ENCODE measurements around the gene BCO1.
A peak's percentile ranks its signal among the peaks of the same experiment; 100 is the strongest.

BCO1 gene

GRCh38 chr16:81276323-81276722, 37.8 kb downstream of the BCO1 start:
- no peak for DNase-seq

GRCh38 chr16:81277541-81278080, 39.1 kb downstream of the BCO1 start:
- DNase-seq: no peak

- DNase-seq: no peak
These were observed 40.0 kb downstream of the BCO1 start for GRCh38 chr16:81278526-81278925.

- DNase-seq: no peak
These were observed 40.9 kb downstream of the BCO1 start for GRCh38 chr16:81279392-81279791.

GRCh38 chr16:81280393-81280792, 41.9 kb downstream of the BCO1 start:
- DNase-seq: no peak

GRCh38 chr16:81283044-81283443, 44.6 kb downstream of the BCO1 start:
- no peak for DNase-seq

- no peak for DNase-seq
These were observed 46.6 kb downstream of the BCO1 start for GRCh38 chr16:81284995-81285600.

DNA sequence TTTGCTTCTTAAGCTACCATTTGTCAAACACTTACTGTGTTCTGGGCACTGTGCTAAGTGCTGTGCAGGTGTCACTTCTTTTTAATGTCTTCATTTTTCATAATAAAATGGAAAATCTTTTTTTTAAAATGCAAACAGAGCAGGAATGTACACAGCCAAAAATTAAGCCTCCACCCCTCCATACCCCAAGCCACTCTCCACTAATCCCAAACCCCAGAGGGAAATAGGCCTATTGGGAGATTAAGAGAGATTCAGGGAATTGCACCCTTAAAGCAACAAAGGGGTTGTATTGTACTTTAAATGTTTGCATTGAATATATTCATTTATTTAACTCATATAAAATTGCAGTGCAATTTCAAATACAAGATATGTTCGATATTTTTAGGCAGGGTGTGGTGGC, 47.7 kb downstream of the BCO1 start:
- no peak for DNase-seq

DNA sequence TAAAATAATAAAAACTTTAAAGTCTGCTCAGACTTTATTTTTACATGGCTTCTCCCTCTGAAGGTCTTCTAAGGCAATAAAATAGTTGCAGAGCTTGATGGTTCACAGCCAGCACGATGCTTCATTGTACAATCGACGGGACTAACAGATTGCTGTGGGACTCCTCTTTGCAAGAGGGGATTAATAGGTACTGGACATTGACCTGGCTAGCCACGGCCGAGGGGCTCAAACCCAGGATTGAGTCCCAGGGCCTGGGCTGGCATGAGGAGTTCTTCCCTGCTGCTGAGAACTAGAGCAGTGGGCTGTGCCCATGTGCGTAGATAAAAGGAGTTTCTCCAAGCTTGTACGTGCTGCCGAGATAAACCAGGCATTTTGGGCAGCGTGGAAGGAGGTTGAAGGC, 52.6 kb downstream of the BCO1 start:
- DNase-seq: no peak

- no peak for DNase-seq
These were observed 54.4 kb downstream of the BCO1 start for GRCh38 chr16:81292936-81293335.

DNA sequence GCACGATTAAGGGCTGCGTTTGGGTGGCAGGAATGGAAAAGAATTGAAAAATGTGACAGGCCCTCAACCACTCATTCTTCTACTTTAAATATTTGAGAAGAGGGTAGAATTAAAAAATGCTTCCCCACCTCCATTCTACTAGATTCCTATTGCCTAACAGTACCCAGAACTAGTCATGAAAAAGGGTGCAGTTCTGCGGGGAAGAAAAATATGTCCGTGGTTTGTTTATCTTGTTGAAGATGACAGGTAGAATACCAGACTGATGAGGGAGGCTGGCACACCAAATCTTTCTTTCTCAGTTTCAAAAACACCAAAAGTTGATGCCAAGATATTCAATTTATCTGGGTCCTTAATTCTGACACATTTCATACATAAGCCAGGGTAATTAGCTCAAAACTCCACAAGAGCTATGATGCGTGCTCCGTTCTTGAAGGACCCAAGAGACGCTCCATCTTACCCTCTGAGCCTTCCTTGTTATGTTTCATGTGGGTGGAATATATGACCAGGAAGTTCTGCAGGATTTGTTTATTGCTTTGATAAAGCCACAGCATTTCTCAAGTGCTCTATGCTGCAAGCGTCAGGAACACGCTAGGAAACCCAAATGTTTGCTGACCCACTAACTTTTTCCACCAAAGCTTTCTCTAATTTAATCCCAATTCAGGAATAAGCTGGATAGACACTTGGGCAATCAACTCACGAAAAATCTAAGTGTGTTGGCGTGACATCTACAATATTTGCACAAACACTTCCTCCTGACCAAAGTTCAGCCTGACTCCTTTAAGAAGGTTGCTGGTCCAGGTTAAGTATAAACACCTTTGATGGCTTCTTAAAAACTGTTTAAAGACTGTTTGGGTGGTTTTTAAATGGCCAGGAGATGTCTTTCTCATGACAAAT, 55.7 kb downstream of the BCO1 start:
- no peak for DNase-seq

GRCh38 chr16:81296631-81297030, 58.1 kb downstream of the BCO1 start:
- DNase-seq: no peak

DNA sequence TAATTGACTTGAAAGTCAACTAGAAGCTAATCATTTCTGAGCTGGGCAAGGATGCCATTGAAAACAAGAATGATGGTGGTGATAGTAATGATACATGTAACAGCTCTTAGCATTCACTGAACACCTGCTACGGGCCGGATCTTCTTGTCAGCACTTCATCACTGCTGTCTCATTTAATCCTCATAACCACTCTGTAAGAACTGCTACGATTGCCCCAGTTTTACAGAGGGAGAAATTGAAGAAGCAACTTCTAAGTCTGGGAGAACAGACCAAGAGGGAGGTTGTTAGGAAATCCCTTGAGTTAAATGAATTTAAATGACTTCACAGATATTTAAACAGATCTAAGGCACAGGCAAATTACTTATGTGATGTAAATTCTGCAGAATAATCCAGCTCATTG, 69.3 kb downstream of the BCO1 start:
- no peak for DNase-seq

GRCh38 chr16:81310045-81310644, 71.7 kb downstream of the BCO1 start:
- no peak for DNase-seq

- DNase-seq: no peak
These were observed 73.3 kb downstream of the BCO1 start for GRCh38 chr16:81311762-81312161.

DNA sequence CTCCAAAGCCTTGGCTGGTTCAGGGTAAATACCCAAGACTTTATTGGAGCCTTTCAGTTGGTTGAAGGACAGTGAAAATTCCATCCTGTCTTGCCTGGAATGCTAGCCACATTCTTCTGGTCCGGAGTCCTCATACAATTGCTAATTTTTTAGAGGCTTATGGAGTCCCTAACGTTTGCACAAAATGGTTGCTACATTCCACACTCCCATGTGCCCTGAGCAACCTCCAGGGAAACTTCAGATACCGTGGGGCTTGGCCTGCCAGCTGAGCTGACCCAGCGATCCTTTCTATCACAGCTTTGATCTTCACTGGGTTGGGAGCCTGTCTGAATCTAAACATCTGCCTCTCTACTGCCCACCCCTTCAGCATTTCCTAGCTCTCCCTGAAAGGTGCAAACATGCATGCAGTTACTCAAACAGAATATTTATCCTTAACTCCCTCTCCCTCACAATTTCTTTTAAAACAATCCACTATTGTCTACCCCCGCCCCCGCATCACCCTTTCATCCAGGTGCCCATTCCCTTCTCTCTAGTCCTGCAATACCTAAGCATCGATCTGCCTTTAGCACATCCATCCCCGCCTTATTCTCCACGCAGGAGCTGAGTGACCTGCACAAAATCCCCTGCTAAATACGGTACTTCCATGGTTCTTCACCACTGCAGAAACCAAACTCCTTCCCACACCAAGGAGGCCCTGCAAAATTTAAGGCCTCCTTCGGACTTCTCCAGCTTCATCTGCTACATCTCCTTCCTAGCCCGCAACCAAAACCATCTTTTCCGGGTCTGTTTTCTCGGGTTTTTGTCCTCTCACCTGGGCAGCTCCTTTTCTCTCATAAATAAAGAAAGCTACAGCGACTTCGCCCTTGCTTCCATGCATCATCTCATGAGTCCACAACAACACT, 75.5 kb downstream of the BCO1 start:
- DNase-seq: no peak

GRCh38 chr16:81314603-81315270, 76.2 kb downstream of the BCO1 start, which contains the start of gene GAN:
TSS of gene GAN (plus strand) at chr16:81314962. CDS start at chr16:81315114, 152 bp downstream.
- DNase-seq: peak; percentile 94

DNA sequence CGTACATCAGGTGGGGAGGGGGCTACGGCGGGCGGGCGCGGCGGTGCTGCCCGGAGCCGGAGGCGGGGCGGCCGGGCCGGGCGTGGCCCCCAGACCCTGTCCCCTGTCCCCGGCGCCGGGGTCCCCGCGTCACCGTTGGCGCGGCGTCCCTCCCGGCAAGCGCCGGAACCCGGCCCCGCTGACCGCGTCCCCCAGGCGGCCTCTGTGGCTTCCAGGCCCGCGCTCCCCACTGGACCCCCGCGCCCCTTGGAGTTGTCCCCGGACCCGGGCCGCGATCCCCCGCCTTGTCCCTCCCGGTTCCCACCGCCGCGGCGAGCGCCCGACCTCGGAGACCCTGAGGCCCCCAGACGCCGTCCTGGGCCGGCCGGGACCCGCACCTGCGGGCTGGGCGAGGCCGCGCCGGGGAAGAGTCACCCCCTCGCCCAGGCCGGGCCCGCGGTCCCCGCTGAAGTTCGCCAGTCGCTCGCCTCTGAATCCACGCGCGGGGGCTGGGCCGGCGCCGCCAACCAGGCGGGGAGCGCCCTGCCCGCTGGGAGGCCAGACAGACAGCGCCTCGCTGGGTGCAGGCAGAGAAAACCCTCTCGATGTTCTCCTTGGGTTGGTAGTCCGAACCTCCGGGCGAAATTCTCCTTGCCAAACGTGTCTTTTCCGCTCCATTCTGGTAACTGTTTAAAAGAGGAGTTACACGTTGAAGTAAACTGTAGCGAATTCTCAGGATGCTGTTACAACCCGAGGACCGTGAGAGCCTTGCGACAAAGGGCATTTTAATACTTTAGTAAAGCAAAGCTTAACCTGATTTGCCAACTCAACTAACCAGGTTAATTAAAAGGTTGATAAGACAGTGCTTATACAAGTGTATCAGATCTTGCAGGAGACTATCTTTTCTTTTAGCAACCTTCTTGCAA, 77.0 kb downstream of the BCO1 start:
- DNase-seq: peak in 1 of 2 experiments; percentile 7

DNA sequence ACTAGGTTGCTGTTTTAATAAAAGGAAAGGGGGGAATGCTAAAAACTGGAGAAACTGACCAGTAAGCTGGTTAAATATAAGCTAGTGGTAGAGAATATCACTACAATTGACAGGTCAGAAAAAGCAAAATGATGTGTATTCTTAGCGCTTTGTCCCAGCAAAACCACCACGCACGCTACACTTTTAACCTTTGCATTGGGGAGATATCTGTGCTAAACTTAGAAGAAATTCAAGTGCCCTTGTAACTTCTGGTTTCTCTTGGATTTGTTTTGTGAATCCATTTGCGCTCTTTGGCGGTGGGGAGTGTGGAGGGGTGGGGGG, 77.6 kb downstream of the BCO1 start:
- DNase-seq: no peak

DNA sequence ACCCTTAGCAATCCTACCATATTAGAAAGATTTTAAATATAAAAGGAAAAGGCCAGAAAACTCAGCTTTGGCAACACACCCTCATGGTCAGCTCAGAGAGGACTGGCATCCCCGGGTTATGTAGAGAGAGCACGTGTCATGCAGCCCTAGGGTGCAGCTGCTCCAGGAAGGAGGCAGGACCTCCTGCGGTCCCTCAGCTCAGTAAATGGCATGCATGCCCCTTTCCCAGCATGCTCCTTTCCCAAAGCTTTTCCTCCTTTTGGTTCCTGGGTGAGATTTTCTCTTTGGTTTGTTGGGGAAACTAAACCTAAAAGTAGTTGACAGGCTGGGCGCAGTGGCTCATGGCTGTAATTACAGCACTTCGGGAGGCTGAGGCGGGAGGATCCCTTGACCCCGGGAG, 80.2 kb downstream of the BCO1 start:
- DNase-seq: peak in 1 of 2 experiments; percentile 12
